Stimulated activated CD4-positive, alpha-beta T cell treated with anti-CD3 and anti-CD28 coated beads, TNF-alpha, amount 100 ng/mL, for 24 hours (primary cell): ENCODE measurements around the gene SIRPA.

ENCODE experiments used
- DNase-seq, 3 experiments: peaks; one replicate each; pipeline ENCODE4 v3.0.0-alpha.2; 2020; ENCODE audit warnings: low read depth in 3 of 3

SIRPA gene

DNA sequence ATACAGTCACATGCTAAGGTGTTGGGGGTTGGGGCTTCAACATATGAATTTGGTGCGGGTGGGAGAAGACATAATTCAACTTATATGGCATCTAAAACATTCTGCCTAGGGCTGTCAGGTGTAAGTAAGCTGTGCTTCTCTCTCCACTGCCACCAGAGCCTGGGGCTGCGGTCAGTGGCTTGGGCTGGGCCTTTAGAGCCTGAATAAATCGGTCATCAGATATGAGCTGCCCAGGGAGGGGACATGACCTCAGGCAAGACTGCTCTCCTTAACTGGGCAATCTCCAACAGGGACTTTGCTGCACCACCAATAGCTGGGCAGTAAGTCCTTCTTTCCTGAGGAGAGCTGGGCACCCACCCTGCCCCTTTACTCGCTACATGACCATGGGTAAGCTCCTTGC is 24.9 kb upstream of the SIRPA start:
- no peak for DNase-seq

- DNase-seq, result no peak
Measured at GRCh38 chr20:1870792-1871550, 24.2 kb upstream of the SIRPA start.

- no peak for DNase-seq
Measured at GRCh38 chr20:1871807-1872458, 23.3 kb upstream of the SIRPA start.

DNA sequence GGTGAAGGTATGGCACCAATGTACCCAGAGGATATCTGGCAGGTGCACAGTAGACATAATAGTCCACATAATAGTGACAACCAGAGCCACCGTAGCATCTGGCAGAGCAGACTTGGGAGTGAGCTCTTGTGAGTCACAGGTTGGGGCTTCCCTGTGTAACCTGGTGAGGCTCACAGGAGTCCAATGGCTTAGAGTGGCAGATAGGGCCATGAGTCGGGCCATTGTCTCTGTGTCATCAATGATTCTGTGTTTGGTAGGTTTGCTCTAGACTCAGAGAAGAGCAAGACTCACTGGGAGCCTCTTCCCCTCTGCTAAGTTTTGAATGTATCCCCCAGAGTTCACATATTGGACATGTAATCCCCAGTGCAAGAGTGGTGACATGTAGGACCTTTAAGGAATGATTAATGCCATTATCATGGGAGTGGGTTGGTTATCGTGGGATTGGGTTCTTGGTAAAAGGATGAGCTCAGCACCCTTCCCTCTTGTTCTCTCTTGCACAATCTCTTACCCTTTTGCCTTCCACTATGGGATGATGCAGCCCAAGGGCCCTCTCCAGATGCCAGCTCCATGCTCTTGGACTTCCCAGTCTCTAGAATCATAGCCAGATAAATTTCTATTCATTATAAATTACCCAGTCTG is 22.6 kb upstream of the SIRPA start:
- DNase-seq, result no peak

- no peak for DNase-seq
Measured at GRCh38 chr20:1874450-1875182, 20.6 kb upstream of the SIRPA start.

DNA sequence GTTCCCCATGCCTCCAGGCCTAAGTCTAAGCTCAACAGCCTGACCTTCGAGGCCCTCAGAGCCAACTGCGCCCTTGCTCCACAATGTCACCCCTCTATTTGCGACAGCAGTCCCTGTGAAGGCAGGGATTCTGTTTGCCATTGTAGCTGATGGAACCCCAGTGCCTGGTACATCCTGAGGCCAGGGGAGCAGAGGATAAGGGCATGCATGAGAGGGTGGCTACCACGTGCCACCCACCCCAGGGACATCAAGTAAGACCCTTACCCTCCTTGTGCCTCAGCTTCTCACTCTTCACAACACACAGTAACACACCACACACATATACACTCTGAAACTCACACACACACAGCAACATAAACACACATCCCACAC is 20.0 kb upstream of the SIRPA start:
- no peak for DNase-seq

DNA sequence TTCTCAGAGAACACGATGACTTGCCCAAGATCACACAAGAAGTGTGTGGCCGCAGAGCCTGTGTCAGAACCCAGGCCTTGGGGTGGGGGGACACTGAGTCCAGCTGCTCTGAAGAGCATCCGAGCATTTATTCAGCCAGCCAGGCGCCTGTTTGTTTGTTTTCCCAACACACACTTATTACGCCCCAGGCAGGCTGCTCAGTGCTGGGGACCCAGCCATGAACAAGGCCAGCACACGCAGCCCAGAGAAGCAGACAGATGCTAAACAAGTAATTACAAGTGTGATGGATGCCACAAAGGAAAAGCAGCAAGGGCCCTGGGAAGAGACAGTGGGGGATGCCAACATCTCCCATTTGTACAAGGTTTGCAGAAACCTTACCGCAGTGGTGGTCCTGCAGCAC is 19.4 kb upstream of the SIRPA start:
- no peak for DNase-seq

DNA sequence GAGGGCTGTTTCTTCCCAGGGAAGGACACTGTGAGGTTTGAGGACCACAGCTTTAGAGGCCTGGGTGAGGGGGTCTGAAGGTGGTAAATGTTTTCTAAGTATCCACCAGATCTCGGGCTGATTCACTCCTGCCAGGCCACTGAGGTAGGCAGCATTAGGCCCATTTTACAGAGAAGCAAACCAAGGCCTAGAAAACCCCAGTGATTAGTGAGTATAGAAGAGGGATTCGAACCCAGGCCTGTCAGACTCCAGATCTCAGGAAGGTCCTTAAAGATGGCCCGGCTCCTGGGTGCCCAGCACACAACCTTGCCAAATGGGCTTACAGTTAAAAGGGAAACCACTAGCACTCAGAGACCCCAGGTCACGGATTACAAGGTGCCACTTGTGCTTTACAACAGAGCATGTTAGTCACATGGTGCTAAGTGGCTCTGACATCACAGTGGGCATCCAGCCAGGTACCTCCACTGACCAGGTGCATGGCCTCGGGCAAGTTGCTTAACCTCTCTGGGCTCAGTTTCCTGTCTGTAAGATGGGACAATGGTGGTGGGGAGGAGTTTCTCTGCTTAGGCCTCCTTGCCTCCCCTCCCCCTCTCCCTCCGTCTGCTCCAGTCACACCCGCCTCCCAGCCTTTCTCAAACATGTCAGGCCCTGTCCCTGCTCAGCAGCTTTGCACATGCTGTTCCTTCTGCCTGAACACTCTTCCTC is 18.8 kb upstream of the SIRPA start:
- no peak for DNase-seq

GRCh38 chr20:1876975-1877608 is 18.1 kb upstream of the SIRPA start:
- DNase-seq, result no peak

DNA sequence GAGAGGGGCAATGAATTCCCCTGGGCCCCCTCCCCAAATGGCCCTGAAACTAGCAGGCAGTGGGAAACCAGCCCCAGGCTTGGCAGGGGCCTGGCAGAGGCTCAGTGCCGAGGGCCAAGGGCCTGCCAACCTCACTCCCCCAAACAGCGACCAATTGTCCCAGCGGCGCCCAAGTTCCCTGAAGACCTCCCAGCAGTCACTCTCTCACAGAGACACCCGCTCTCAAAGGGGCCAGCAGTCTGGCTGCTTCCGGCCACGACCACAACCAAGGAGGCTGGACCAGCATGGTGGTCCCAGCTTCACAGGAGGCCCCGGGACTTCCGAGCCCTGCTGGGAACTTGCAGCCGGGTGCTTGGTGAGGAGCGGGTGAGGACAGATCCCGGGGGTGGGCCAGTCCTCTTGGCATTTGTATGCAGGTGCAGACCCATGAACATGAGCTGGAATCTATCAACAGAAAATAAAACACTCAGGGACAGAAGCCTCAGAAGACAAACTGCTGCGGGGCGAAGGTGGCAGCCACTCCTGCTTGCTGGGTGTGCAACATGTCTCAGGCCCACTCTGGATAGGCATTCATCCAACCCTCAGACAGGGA is 17.5 kb upstream of the SIRPA start:
- no peak for DNase-seq

DNA sequence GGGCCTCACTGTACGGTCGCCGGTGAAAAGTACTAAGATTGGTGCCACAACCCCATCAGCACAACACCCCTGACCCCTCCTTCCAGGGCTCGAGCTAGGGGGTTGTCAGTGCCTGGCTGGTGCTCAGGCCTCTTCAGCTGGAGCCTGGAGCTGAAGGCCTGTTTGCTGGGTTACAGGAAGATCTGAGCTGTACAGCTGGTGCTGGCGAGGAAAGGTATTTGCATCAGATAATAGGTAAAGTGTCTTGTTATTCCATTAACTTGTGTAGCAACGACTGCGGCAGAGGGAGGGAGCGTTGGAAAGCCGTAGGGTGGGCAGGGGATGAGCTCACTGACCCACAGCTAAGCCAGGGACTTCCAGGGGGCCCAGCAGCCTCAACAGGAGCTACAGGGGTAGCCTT is 15.8 kb upstream of the SIRPA start:
- DNase-seq, result no peak

GRCh38 chr20:1879934-1880333 is 15.3 kb upstream of the SIRPA start:
- DNase-seq, result no peak

- no peak for DNase-seq
Measured at GRCh38 chr20:1880529-1881239, 14.5 kb upstream of the SIRPA start.

GRCh38 chr20:1881240-1881835 is 13.9 kb upstream of the SIRPA start:
- no peak for DNase-seq

DNA sequence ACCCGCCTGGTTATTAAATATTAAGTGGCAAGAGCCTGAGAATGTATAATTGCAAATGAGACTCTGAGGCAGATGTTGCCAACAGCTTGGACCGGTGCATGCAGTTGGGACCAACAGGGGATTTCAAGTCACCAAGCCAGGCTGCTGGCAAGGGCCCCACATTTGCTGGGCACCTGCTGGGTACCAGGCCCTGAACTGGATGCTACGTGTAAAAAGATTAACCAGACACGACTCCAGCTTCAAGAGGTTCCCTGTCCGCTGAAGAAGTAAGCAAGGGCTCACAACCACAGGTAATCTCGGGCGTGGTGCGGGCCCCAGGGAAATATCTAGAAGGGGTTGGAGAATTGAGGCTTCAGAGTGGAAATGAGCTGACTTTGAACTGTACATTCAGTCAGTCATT is 13.2 kb upstream of the SIRPA start:
- DNase-seq, result no peak

DNA sequence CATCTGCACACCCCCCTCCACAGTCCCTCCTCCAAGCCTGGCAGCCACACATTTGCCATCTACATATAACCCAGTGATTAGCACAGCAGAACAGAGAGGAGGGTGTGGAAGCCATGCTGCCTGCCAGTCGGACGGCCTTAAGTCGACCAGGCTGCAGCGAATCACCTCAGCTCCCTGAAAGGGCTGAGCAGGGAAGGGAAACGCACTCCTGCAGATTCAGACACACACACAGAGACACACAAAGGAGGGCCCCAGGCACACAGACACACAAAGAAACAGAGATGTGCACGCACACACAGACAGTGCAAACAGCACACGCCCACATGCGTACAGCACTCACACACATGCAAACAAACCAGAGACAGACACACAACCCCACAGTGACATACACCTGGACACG is 11.2 kb upstream of the SIRPA start:
- no peak for DNase-seq

GRCh38 chr20:1885254-1885653 is 10.0 kb upstream of the SIRPA start:
- no peak for DNase-seq

DNA sequence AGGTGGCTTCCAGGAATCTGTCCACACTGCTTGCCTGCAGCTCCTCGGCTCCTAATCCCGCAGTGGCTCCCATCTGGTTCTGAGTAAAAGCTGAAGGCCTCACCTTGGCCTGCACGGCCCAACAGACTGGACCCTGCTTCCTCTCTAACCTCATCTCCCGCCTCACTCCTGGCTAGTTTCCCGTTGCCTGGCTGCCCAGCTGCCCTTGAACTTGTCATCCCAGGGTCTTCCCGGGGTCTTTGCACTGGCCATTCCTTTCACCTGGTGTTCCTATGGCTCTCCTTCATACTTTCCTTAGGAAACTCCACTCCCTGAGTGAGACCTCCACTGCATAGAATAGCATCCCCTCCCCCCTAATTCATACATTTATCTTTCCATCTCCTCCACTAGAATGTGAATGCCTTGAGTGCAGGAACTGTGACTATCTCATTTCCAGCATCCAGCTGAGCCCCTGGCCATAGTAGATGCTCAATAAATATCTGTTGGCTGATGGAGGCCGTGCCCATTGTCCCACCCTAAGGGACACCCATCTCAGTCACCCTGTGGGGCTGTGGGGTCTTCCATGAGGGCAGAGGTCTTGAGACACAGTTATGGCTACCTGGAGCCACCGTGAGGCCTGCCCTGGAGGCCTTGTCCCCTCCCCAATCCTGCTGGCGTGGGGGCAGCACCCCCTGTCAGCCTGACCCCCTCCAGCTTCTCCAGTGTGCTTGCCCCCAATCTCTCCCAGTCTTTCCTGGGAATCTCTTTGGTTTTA is 9.1 kb upstream of the SIRPA start:
- DNase-seq, result no peak

DNA sequence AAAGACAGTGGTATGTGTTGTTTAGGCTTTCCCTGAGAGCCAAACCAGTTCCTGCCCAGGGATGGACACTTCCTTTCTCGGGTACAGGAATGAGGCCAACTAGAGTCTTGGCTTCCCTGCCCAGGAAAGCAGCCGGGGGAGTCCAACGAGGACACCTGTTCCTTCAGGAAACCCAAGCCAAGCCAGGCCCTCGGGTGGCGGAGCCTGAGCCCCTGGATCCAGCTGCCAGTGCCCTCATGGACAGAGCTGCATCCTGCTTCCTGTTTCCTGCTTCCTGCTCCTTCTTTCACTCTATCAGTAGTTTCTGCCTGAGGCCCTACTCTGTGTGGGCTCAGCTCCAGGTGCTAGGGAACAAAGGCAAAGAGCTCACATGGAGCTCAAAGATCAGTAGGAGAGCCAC is 7.9 kb upstream of the SIRPA start:
- DNase-seq, result no peak
